Left lung (tissue), 10 donors: ENCODE measurements around the gene OR5M10. TPM values are rescaled to one million over a fixed set of nuclear protein-coding genes. Genes with fewer than 3 reads are reported as not detected.

Experiments used
- ATAC-seq: fragments of 200-7000 bp; cut with Tn5 transposase; one replicate; pipeline ENCODE4 v1.9.1; 2020; ENCODE audit warnings: moderate library complexity
- DNase-seq, 4 donors: peaks; one replicate each; pipeline ENCODE4 v3.0.0-alpha.2; 2013 to 2020
- H3K27ac ChIP-seq, 2 donors: fragments of 200-600 bp; sonication (generic) in 1 of 2; one replicate each; pipeline versions ENCODE4 v1.5.0 to v1.8.0; 2020 to 2021
- H3K27me3 ChIP-seq, 2 donors: fragments of 200-600 bp; sonication (generic) in 1 of 2; one replicate each; pipeline versions ENCODE4 v1.5.0 to v1.8.0; 2020 to 2021
- H3K36me3 ChIP-seq, 2 donors: fragments of 200-600 bp; sonication (generic) in 1 of 2; one replicate each; pipeline versions ENCODE4 v1.5.0 to v1.8.0; 2020 to 2021
- H3K4me1 ChIP-seq, 2 donors: fragments of 200-600 bp; one replicate each; pipeline ENCODE4 v1.8.0; 2021
- H3K4me3 ChIP-seq, 2 donors: fragments of 200-600 bp; sonication (generic) in 1 of 2; one replicate each; pipeline versions ENCODE4 v1.5.0 to v1.8.0; 2020 to 2021; ENCODE audit warnings: mild to moderate bottlenecking in 1 of 2
- H3K9me3 ChIP-seq, 2 donors: fragments of 200-600 bp; sonication (generic) in 1 of 2; one replicate each; pipeline versions ENCODE4 v1.5.0 to v1.8.0; 2020 to 2021
- intact Hi-C, 2 donors: fragments of 100-400 bp; cut with DNase I; formaldehyde crosslinking; loops; one replicate each; pipeline versions ENCODE4 v1.11.2 to v1.14.2; 2022
- polyA plus RNA-seq, 6 donors: library from polyadenylated mRNA; unstranded; fragments of 120-200 nt; gene quantifications; one replicate each; pipeline ENCODE4 v1.2.1, GENCODE V29; 2013; ENCODE audit not compliant: insufficient read length in 6 of 6
- total RNA-seq, 2 donors: library from RNA; stranded (reverse); fragmentation: NEBNext Ultra II Directional; extraction: Animal tissue kit (Norgen Biotek cat#: 25700); gene quantifications; one replicate each; pipeline ENCODE4 v1.2.1, GENCODE V29; 2021
- TF ChIP-seq, protein P1 (sequence below), 2 donors: fragments of 200-600 bp; sonication (generic) in 1 of 2; IDR thresholded peaks; one replicate each; pipeline versions ENCODE4 v1.5.0 to v1.8.0; 2021; ENCODE audit warnings: antibody characterized with exemption in 2 of 2
- donor health status: DM: no; HTN: yes; CAD: no.
- donor health status: DM: no; HTN: no; CAD: no.

Gene OR5M10
- total and polyA plus RNA-seq, 8 donors, result not detected

DNA sequence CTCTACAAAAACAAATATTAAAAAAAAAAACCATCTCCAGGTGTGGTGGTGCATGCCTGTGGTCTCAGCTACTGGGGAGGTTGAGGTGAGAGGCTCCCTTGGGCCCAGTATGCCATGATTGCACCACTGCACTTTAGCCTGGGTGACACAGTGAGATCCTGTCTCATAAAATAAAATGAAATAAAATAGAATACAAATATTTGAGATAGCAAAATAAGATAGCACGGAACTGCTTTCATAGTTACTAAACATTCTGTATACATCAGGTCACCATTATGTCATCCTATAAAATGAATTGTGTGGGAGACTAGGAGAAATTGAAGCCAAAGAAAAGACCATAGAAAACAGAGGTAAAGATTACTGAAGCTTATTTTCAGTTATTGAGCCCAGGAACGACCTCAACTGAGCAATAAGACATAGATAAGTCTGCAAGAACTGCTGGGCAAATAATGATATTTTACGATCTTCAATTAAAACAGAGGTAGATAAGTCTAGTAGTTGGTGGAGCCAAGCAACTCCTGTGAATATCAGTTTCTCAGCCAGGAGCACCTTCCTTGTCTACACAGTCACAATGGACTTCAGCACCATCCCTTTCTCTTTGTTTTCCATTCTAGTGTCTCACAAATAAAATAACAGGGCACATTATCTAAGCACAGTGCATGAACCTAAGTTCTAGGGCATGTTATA is 44.3 kb downstream of the OR5M10 start:
- Histone ChIP-seq H3K4me1 (no peaks in the 10 kb centered on the region), H3K27ac (no peak overlapping the region), H3K9me3 (no peaks in the 10 kb centered on the region), H3K36me3 (no peaks in the 10 kb centered on the region), H3K4me3 (no peak overlapping the region), H3K27me3 (no peaks in the 10 kb centered on the region)
- intact Hi-C loops, result no loop called here
- TF ChIP-seq, protein P1, sequence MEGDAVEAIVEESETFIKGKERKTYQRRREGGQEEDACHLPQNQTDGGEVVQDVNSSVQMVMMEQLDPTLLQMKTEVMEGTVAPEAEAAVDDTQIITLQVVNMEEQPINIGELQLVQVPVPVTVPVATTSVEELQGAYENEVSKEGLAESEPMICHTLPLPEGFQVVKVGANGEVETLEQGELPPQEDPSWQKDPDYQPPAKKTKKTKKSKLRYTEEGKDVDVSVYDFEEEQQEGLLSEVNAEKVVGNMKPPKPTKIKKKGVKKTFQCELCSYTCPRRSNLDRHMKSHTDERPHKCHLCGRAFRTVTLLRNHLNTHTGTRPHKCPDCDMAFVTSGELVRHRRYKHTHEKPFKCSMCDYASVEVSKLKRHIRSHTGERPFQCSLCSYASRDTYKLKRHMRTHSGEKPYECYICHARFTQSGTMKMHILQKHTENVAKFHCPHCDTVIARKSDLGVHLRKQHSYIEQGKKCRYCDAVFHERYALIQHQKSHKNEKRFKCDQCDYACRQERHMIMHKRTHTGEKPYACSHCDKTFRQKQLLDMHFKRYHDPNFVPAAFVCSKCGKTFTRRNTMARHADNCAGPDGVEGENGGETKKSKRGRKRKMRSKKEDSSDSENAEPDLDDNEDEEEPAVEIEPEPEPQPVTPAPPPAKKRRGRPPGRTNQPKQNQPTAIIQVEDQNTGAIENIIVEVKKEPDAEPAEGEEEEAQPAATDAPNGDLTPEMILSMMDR (IDR thresholded peaks at IDR 0.05), result no peak
- ATAC-seq, result no peak
- no peak for DNase-seq

DNA sequence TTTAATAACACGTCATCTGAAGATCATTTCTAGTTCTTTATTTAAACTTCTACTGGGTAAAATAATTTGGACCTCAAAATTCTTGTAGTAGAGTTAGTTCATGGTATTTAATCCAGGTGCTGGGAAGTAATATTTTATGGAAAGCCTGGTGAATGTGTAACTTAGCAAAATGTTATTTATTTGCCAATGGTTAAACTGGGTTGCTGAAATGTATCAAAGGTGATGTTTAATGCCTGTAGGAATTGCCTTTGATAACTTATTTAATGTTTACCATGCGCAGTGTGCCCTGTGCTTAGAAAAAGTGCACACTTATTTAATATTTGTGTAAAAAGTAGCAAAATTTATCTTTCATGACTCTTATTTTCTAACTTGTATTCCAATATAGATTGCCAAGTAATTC is 45.7 kb downstream of the OR5M10 start:
- no peak for ATAC-seq
- TF ChIP-seq, protein P1 (IDR thresholded peaks at IDR 0.05), result no peak

More for the DNA sequence above, 45.7 kb downstream of the OR5M10 start:
- DNase-seq, result no peak
- H3K9me3 ChIP-seq, result no peaks in the 10 kb centered on the region
- H3K27me3 ChIP-seq, result no peaks in the 10 kb centered on the region
- H3K4me3 ChIP-seq, result no peak overlapping the region
- intact Hi-C loops, result no loop called here
- no peaks in the 10 kb centered on the region for H3K36me3 ChIP-seq
- H3K27ac ChIP-seq, result no peak overlapping the region
- H3K4me1 ChIP-seq, result no peaks in the 10 kb centered on the region

Other genes starting within 250 kb of the OR5M10 start
- gene OR8K1, start 231.7 kb downstream of the OR5M10 start, total RNA-seq, result not detected
- gene OR8K1, start 231.7 kb downstream of the OR5M10 start, polyA plus RNA-seq, result not detected
- not detected for gene OR8J1, start 223.4 kb downstream of the OR5M10 start, total RNA-seq
- gene OR8J1, start 223.4 kb downstream of the OR5M10 start, polyA plus RNA-seq, result not detected
- not detected for gene OR8U1, start 202.1 kb downstream of the OR5M10 start, total RNA-seq
- gene OR8U1, start 202.1 kb downstream of the OR5M10 start, polyA plus RNA-seq, result not detected
- not detected for gene OR5AL1, start 165.0 kb downstream of the OR5M10 start, total RNA-seq
- gene OR5AL1, start 165.0 kb downstream of the OR5M10 start, polyA plus RNA-seq, result not detected
- gene OR5M3, start 104.4 kb downstream of the OR5M10 start, total RNA-seq, result not detected
- not detected for gene OR5M3, start 104.4 kb downstream of the OR5M10 start, polyA plus RNA-seq
- not detected for gene OR5M8, start 86.4 kb downstream of the OR5M10 start, total RNA-seq
- gene OR5M8, start 86.4 kb downstream of the OR5M10 start, polyA plus RNA-seq, result not detected
- not detected for gene OR5M11, start 34.5 kb downstream of the OR5M10 start, total RNA-seq
- not detected for gene OR5M11, start 34.5 kb downstream of the OR5M10 start, polyA plus RNA-seq
- gene OR5M1, start 37.2 kb upstream of the OR5M10 start, total RNA-seq, result not detected
- gene OR5M1, start 37.2 kb upstream of the OR5M10 start, polyA plus RNA-seq, result not detected
- not detected for gene OR5AP2, start 64.7 kb upstream of the OR5M10 start, total RNA-seq
- not detected for gene OR5AP2, start 64.7 kb upstream of the OR5M10 start, polyA plus RNA-seq
- gene OR5AR1, start 86.0 kb upstream of the OR5M10 start, total RNA-seq, result not detected
- not detected for gene OR5AR1, start 86.0 kb upstream of the OR5M10 start, polyA plus RNA-seq
- not detected for gene OR9G1, start 121.4 kb upstream of the OR5M10 start, total RNA-seq
- gene OR9G1, start 121.4 kb upstream of the OR5M10 start, polyA plus RNA-seq, result not detected
- not detected for gene OR9G4, start 171.0 kb upstream of the OR5M10 start, total RNA-seq
- not detected for gene OR9G4, start 171.0 kb upstream of the OR5M10 start, polyA plus RNA-seq